Progenitor cell of endocrine pancreas (in vitro differentiated cells): ENCODE data around the gene USF1. TPM values are rescaled to one million over a fixed set of nuclear protein-coding genes. Genes with fewer than 3 reads are reported as not detected.

ENCODE experiments used
- DNase-seq: peaks from one replicate; pipeline ENCODE4 v3.0.0; 2021; ENCODE audit warnings: low spot score; ENCODE audit not compliant: unreplicated experiment
- H3K27ac Mint-ChIP-seq: 2 replicates; pipeline ENCODE4 v1.8.0; 2021; ENCODE audit warnings: mild to moderate bottlenecking, moderate library complexity, mixed read lengths
- H3K27me3 Mint-ChIP-seq: 2 replicates; pipeline ENCODE4 v1.8.0; 2021; ENCODE audit warnings: mixed read lengths
- H3K36me3 Mint-ChIP-seq: 2 replicates; pipeline ENCODE4 v1.8.0; 2022; ENCODE audit warnings: mixed read lengths; ENCODE audit not compliant: insufficient read depth
- H3K4me1 Mint-ChIP-seq: 2 replicates; pipeline ENCODE4 v1.8.0; 2021; ENCODE audit warnings: low read depth, mixed read lengths
- H3K4me3 Mint-ChIP-seq: 2 replicates; pipeline ENCODE4 v1.8.0; 2021; ENCODE audit warnings: low read depth, mild to moderate bottlenecking, moderate library complexity, mixed read lengths
- H3K9me3 Mint-ChIP-seq: 2 replicates; pipeline ENCODE4 v1.8.0; 2021; ENCODE audit warnings: low read depth, mixed read lengths
- CTCF ChIP-seq: fragments of 200-600 bp; sonication (generic); IDR thresholded peaks from one replicate; pipeline ENCODE4 v1.5.0; 2021; ENCODE audit warnings: antibody characterized with exemption, mild to moderate bottlenecking; ENCODE audit not compliant: unreplicated experiment
- total RNA-seq: library from RNA; stranded (reverse); gene quantifications from 2 replicates; pipeline ENCODE4 v1.2.1, GENCODE V29; 2021

Gene USF1
- total RNA-seq, 1 donor from 2014 or later, result 88.7 TPM

- H3K27me3 Mint-ChIP-seq, result no peaks in the 10 kb centered on the region
- H3K27ac Mint-ChIP-seq, result peak overlapping the region; percentile 69
- H3K4me1 Mint-ChIP-seq, result peaks cover 20% of the 10 kb centered on the region
- H3K4me3 Mint-ChIP-seq, result no peak overlapping the region
- DNase-seq, result no peak
- H3K9me3 Mint-ChIP-seq, result no peaks in the 10 kb centered on the region
- H3K36me3 Mint-ChIP-seq, result peaks cover 4% of the 10 kb centered on the region
- TF ChIP-seq CTCF, result no peak
These were observed 36.1 kb downstream of the USF1 start for GRCh38 chr1:161009602-161010211.

- H3K4me3 Mint-ChIP-seq, result no peak overlapping the region
- peaks cover 4% of the 10 kb centered on the region for H3K36me3 Mint-ChIP-seq
- peaks cover 15% of the 10 kb centered on the region for H3K4me1 Mint-ChIP-seq
- peak overlapping the region; percentile 74 for H3K27ac Mint-ChIP-seq
- no peak for DNase-seq
- no peaks in the 10 kb centered on the region for H3K9me3 Mint-ChIP-seq
- no peak for TF ChIP-seq CTCF
- H3K27me3 Mint-ChIP-seq, result no peaks in the 10 kb centered on the region
These were observed 36.8 kb downstream of the USF1 start for GRCh38 chr1:161008869-161009510.

GRCh38 chr1:161007369-161007768, 38.4 kb downstream of the USF1 start:
- Mint-ChIP-seq H3K4me1 (peaks cover 7% of the 10 kb centered on the region), H3K4me3 (no peak overlapping the region), H3K27ac (no peak overlapping the region), H3K36me3 (peaks cover 4% of the 10 kb centered on the region), H3K27me3 (no peaks in the 10 kb centered on the region), H3K9me3 (no peaks in the 10 kb centered on the region)
- DNase-seq, result no peak
- TF ChIP-seq CTCF, result no peak

- no peaks in the 10 kb centered on the region for H3K9me3 Mint-ChIP-seq
- no peak for DNase-seq
- no peak overlapping the region for H3K27ac Mint-ChIP-seq
- TF ChIP-seq CTCF, result no peak
- H3K4me3 Mint-ChIP-seq, result no peak overlapping the region
- H3K27me3 Mint-ChIP-seq, result no peaks in the 10 kb centered on the region
- peaks cover 5% of the 10 kb centered on the region for H3K36me3 Mint-ChIP-seq
- H3K4me1 Mint-ChIP-seq, result peaks cover 7% of the 10 kb centered on the region
These were observed 39.2 kb downstream of the USF1 start for GRCh38 chr1:161006563-161006962.

GRCh38 chr1:161001525-161001924, 44.3 kb downstream of the USF1 start:
- peaks cover 3% of the 10 kb centered on the region for H3K4me1 Mint-ChIP-seq
- no peak for TF ChIP-seq CTCF
- peaks cover 16% of the 10 kb centered on the region for H3K36me3 Mint-ChIP-seq
- no peaks in the 10 kb centered on the region for H3K27me3 Mint-ChIP-seq
- no peak overlapping the region for H3K4me3 Mint-ChIP-seq
- DNase-seq, result no peak
- no peak overlapping the region for H3K27ac Mint-ChIP-seq
- no peaks in the 10 kb centered on the region for H3K9me3 Mint-ChIP-seq
